NCI-H460 (cell line): Measurements from ENCODE around the gene ENTPD8. TPM values are rescaled to one million over a fixed set of nuclear protein-coding genes. Genes with fewer than 3 reads are reported as not detected.
A peak's percentile ranks its signal among the peaks of the same experiment; 100 is the strongest.

Experiments used
- DNase-seq: peaks from one replicate; pipeline ENCODE4 v3.0.0-alpha.2; 2016; ENCODE audit warnings: low read depth; ENCODE audit errors: extremely low read depth
- total RNA-seq: library from RNA; depleted of rRNA; stranded (reverse); fragments of >200 nt; shearing (Covaris generic); gene quantifications from 2 replicates; pipeline ENCODE4 v1.2.3, GENCODE V29; 2014

ENTPD8 gene
- total RNA-seq, 1 experiment from 2014 or later = not detected

DNA sequence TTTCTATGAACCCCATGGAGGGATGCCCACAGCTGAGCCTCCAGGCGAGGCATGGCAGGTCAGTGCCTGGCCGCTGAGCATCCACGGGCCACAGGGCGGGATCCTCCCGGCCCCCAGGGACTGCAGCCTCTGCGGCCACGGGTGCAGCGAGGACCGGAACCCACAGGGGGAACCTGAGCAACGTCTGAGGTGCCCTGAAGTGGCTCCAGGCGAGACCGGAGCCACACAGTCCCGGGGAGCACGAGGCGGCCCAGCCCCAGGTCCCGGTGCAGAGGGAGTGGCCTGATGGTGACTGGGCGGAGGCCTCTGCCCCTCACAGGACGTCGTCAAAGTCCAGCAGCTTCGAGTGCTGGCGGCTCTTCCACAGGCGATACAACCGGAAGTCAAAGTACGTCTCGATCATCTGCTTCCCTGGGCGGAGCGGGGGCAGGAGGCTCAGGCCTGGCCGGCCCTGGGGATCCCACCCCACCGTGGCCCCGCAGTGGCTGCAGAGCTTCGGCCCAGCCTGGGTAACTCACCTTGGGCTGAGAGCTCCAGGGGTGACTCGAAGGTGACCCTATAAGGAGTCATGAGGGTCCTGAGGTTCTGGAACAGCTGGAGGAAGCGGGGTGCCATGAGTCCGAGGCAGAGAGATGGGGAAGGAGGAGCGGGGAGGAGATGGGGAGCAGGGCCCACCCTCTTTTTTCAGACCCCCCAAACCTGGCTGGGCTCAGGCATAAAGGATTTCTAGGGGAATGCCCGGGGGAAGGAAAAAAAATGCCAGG lies 8.1 kb upstream of the ENTPD8 start:
- DNase-seq = no peak

GRCh38 chr9:137448602-137448962 lies 7.4 kb upstream of the ENTPD8 start:
- no peak for DNase-seq

DNA sequence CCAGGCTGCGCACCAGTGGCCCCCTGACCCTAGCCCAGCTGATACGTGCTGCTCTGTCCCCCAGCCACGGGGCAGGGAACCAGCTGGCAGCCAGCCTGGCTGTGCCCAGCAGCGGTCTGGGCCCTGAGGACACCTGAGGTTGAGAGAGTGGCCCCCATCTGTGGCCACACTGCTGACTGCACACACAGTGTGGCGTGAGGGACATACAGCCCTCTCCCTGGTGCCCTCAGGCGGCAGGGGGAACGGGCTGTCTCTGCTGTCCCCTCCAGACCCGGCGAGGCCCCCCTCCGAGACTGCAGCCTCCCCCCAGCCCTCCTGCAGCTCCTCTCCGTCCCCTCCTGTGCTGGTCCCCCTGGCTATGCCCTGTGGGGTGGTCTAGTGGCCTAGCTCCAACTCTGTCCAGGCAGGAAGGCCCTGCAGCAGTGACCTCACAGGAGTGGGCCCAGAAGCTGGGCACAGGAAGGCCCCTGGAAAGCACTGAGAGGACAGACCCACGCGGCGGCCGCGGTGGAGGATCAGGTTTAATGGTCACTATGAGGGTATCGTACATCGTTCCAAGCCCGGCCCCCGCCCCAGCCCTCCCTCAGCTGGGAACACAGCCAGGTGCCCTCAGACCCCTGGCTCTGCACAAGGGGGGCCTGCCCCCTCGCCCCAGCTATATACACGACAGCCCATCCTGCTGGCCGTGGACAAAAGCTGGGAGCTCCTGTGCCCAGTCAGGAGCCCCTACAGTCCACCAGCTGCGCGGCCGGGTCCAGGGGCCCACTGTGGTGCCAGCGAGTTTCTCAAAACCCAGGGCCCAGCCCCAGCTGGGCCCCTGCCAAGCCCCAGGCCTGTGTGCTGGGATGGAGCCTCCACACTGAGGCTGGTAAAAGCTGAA lies 6.8 kb upstream of the ENTPD8 start:
- no peak for DNase-seq

- no peak for DNase-seq
These were observed 5.8 kb upstream of the ENTPD8 start for GRCh38 chr9:137446851-137447471.

GRCh38 chr9:137445930-137446431 lies 4.8 kb upstream of the ENTPD8 start:
- no peak for DNase-seq

GRCh38 chr9:137445275-137445807 lies 4.2 kb upstream of the ENTPD8 start:
- peak; percentile 81 for DNase-seq

DNA sequence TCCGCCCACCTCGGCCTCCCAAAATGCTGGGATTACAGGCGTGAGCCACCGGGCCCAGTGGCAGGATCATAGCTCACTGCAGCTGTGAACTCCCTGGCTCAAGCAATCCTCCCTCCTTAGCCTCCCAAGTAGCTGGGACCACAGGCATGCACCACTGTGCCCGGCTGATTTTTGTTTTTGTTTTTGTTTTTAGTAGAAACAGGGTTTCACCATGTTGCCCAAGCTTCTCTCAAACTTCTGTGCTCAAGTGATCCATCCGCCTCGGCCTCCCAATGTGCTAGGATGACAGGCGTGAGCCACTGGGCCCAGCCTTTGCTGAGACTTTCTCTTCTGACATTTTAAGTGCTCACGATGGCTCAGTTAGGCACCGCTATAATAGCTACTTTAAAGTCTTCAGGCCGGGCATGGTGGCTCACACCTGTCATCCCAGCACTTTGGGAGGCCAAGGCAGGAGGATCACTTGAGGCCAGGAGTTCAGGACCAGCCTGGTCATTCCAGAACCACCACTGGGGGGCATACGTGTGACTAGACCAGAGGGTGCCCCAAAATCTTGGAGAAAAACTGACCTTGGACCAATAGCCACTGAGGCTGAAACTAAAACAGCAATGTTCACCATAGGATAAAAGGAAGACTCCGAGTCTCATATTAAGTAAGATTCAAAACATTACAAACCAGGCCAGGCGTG lies 3.1 kb upstream of the ENTPD8 start:
- no peak for DNase-seq

GRCh38 chr9:137441935-137442321 lies 771 bp upstream of the ENTPD8 start:
- no peak for DNase-seq

GRCh38 chr9:137439158-137439714 lies 1.9 kb downstream of the ENTPD8 start:
- no peak for DNase-seq

- no peak for DNase-seq
These were observed 2.5 kb downstream of the ENTPD8 start for GRCh38 chr9:137438591-137439157.

DNA sequence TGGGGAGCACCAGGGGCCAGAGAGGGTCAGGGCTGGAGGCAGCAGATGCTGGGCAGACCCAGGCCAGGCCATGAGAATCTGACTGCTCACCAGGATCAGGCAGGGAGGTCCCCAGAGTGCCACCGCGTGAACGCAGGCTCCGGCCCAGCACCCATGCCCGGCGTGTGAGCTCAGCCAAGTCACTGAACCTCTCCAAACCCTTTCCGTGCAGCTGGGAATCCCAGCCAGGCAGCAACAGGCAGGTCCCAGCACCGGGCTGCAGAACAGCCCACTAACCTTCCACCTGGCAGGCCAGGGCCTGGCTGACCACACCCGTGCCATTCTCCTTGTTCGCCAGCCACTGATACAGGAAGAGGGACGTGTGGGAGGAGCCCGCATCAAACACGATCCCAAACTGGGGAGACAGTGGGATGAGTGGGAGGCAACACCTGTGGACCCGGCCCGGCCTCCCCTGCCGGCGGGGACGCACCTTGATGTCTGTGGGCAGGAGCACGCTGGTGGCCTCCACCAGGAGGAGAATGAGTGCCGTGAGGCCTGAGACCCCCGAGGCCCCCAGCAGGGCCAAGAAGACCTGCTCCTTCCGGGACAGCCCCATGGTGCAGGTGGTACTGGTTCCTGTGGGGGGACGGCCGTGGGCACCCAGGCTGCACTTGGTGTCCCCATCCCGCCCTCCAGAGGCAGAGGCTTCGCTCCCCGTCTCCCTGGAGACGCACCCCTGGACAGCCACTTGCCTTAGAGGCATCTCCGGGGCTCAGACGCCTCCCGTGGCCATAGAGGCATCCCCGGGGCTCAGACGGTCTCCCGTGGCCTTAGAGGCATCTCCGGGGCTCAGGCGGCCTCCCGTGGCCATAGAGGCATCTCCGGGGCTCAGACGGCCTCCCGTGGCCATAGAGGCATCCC lies 3.2 kb downstream of the ENTPD8 start:
- no peak for DNase-seq

- no peak for DNase-seq
These were observed 4.2 kb downstream of the ENTPD8 start for GRCh38 chr9:137436761-137437600.

- DNase-seq = peak; percentile 67
These were observed 5.0 kb downstream of the ENTPD8 start for GRCh38 chr9:137435980-137436760.

GRCh38 chr9:137435381-137435891 lies 5.7 kb downstream of the ENTPD8 start:
- DNase-seq = no peak

GRCh38 chr9:137434498-137435380 lies 6.4 kb downstream of the ENTPD8 start:
- DNase-seq = no peak

- no peak for DNase-seq
These were observed 7.2 kb downstream of the ENTPD8 start for GRCh38 chr9:137433916-137434431.
